Heart left ventricle (tissue), 13 donors: ENCODE results near the gene C1QTNF12.

Experiments used
- POLR2A ChIP-seq, 2 donors: fragments of 450-650 bp; IDR thresholded peaks; one replicate each; pipeline ENCODE4 v1.6.1; 2017; ENCODE audit warnings: antibody characterized with exemption in 2 of 2, mild to moderate bottlenecking in 2 of 2, moderate library complexity in 2 of 2
- TF ChIP-seq, protein P1 (sequence below), 12 donors: fragments of 200-600 bp; sonication (generic) in 4 of 12; IDR thresholded peaks; one replicate each; pipeline versions ENCODE4 v1.5.0 to v1.8.0; 2018 to 2022; ENCODE audit warnings: antibody characterized with exemption in 12 of 12, mild to moderate bottlenecking in 5 of 12
- donor health status: ischemic (EF 13 %, LVEDD 7.1; RV severe dilation, severe dysfunction).
- donor health status: DM: no; HTN: yes; CAD: no.
- donor health status: DM: no; HTN: no; CAD: no.
- donor health status: ischemic (EF 25% LVEDD 6.9; RV normal size, moderate dysfunction).
- donor health status: ischemic (EF 25% LVEDD 5.7; RV mildly dilated, moderate dysfunction).
- donor health status: ischemic (EF 35%, LVEDD 5.7; RV mildly dilated, moderate dysfunction).
- donor health status: nonischemic (EF 11% LVEDD 7.7; RV severe dilation, severe dysfunction).
- donor health status: DM: yes; HTN: yes; CAD: no.
- donor health status: PGD.
- donor health status: ischemic (EF 29% LVEDD 5.4; RV normal size, mild dysfunction).
- donor health status: nonischemic (EF 23%, LVEDD 6.1; RV moderate dilation, normal function).

GRCh38 chr1:1228596-1229321 lies 17.8 kb downstream of the C1QTNF12 start:
- TF ChIP-seq, protein P1, sequence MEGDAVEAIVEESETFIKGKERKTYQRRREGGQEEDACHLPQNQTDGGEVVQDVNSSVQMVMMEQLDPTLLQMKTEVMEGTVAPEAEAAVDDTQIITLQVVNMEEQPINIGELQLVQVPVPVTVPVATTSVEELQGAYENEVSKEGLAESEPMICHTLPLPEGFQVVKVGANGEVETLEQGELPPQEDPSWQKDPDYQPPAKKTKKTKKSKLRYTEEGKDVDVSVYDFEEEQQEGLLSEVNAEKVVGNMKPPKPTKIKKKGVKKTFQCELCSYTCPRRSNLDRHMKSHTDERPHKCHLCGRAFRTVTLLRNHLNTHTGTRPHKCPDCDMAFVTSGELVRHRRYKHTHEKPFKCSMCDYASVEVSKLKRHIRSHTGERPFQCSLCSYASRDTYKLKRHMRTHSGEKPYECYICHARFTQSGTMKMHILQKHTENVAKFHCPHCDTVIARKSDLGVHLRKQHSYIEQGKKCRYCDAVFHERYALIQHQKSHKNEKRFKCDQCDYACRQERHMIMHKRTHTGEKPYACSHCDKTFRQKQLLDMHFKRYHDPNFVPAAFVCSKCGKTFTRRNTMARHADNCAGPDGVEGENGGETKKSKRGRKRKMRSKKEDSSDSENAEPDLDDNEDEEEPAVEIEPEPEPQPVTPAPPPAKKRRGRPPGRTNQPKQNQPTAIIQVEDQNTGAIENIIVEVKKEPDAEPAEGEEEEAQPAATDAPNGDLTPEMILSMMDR (IDR thresholded peaks at IDR 0.05), result no peak
- TF ChIP-seq POLR2A (IDR thresholded peaks at IDR 0.05), result no peak
